GM19328 (cell line): Measurements from ENCODE around the gene PRMT1.
"Not testable (repeated sequence)": the region's sequence is repeated elsewhere in the genome, so short reads cannot be mapped to it uniquely, and the experiment has no call there.

ENCODE experiments used
- ATAC-seq: cut with Tn5 transposase; IDR thresholded peaks from one replicate; pipeline ENCODE4 v1.9.1; 2021; ENCODE audit warnings: mild to moderate bottlenecking, moderate library complexity; ENCODE audit not compliant: unreplicated experiment

Gene PRMT1

DNA sequence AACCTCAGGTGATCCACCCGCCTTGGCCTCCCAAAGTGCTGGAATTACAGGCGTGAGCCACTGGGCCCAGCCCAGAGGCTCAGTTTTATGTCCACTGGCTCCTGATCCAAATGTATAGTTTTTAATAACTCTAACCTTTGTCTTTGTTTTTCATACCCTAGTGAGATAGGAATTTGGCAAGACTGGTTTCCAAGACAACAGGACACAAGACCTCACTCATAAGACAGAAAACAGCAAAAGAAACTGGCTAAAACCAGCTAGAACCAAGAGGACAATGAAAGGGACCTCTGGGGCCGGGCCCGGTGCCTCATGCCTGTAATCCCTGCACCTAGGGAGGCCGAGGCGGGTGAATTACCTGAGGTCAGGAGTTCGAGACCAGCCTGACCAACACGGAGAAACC lies 41.4 kb downstream of the PRMT1 start:
- ATAC-seq: no peak

DNA sequence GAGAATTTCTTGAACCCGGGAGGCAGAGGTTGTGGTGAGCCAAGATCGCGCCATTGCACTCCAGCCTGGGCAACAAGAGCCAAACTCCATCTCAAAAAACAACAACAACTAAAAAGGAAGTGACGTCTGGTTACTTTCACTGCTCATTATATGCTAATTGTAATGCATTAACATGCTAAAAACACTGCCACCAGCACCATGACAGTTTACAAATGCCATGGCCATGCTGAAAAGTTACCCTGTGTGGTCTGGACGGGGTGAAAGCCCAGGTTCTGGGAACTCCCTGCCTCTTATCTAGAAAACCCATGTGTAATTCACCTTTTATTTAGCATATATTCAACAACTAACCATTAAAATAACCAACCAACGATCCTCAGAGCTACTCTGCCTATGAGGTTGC lies 41.9 kb downstream of the PRMT1 start:
- ATAC-seq: no peak

DNA sequence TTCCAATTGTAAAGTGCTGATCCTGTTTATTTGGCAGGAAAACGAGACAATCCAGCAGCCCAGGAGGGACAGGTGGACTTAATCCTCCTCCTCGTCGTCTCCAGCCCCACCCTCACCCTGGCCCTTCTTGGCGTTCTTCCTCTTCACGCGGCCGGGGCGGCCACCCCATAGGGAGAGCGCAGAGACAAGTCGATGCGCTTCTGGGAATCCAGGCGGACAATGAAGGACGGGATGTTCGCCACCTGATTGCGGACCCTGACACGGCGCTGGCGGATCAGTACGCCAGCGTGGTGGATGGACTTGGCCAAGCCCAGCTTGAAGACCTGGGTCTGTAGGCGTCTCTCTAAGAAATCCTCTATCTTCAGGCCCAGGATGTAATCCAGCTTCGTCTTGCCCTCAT lies 42.3 kb downstream of the PRMT1 start:
- ATAC-seq: not testable (repeated sequence)

DNA sequence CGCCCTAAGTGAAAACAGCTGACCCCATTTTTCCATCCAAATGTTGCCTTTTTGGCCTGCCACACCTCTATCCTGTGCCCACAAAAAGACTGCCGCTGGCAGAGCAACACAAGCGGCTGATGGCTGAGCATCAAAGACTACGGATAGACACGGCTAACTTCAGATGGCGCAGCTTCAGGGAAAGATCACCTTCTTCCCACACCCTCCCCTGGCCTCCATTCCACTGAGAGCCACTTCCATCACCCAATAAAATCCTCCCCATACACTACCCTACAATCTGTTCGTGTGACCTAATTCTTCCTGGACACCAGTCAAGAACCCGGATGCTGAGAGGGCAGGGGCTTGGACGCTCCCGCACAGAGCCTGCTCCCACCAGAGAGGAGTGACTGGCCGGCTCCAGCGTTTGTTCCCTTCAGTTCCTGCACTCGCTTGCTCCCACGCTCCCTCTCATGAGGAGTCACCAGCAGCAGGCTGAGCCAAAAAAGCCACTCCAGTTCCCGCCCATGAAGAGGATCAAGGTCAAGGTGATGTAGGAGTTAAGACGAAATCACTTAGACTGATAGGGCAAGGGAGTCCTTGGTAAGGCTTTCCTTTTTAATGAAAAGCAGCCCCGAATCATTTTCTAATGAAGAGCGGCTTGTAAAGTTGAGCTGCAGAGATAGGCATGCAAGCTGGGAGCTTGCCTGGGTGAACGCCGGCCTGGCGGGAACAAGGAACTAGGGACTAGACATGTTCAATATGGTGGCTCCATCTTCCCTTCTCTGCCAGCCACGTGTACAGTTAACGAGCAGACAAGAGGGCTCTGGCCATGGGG lies 50.4 kb downstream of the PRMT1 start:
- ATAC-seq: no peak

DNA sequence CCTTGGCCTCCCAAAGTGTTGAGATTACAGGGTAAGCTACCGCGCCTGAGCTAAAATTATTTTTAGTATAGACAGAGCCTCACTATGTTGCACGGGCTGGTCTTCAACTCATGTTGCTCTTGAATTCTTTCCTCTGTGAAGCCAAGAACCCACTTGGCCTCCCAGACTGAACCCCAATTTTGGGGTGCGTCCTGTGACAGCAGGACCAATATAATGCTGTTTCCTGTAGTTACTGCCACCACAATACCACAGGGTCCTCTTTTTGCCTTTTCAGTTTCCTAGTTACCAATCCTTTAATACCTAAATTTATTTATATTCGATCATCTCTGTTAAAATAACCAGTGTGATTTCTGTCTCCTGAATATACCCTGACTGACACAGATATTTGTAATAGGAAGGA lies 53.1 kb downstream of the PRMT1 start:
- no peak for ATAC-seq
